Spleen (tissue), 7 donors: ENCODE results near the gene ARID4B.

Experiments used
- POLR2A ChIP-seq, 3 donors: fragments of 450-650 bp; IDR thresholded peaks; one replicate each; pipeline ENCODE4 v1.5.1; 2017; ENCODE audit warnings: antibody characterized with exemption in 3 of 3, mild to moderate bottlenecking in 1 of 3
- POLR2AphosphoS5 ChIP-seq, 3 donors: sonication (generic); formaldehyde crosslinking; IDR thresholded peaks; one replicate each; pipeline ENCODE4 v1.5.1; 2017; ENCODE audit warnings: antibody characterized with exemption in 3 of 3
- TF ChIP-seq, protein P1 (sequence below), 11 experiments: fragments of 200-600 bp in 7 of 11; fragments of 450-650 bp in 4 of 11; sonication (generic) in 4 of 11; IDR thresholded peaks in 8 of 11; conservative IDR thresholded peaks in 3 of 11; 1 replicate in 7 of 11; 2 replicates in 4 of 11; pipeline versions ENCODE4 v1.4.0 to v1.8.0; 2016 to 2021; ENCODE audit warnings: antibody characterized with exemption in 11 of 11, inconsistent platforms in 4 of 11, mild to moderate bottlenecking in 1 of 11
- donor health status: DM: no; HTN: no; CAD: no; lungs with moderate emphysema.
- donor health status: DM: no; HTN: no; CAD: no.
- donor health status: DM: no; HTN: no; CAD: no.

DNA sequence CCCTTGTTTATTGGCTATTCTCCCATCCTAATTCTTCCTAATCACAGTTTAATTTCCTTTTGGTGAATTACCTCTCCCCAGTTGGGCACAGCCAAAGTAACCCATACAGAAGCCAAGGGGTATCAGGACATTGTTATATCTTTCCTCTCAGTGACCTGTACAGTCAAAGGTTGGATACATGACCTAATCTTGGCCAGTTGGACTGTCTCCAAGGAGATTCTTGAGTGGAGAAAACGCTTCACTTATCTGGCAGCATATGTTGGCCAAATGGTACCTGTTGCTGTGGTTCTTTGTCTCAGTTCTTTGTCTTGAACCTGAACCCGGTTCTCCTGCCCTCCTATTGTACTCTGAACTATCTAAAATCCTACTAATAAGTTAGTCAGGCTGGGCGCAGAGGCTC lies 23.9 kb upstream of the ARID4B start:
- TF ChIP-seq, protein P1, sequence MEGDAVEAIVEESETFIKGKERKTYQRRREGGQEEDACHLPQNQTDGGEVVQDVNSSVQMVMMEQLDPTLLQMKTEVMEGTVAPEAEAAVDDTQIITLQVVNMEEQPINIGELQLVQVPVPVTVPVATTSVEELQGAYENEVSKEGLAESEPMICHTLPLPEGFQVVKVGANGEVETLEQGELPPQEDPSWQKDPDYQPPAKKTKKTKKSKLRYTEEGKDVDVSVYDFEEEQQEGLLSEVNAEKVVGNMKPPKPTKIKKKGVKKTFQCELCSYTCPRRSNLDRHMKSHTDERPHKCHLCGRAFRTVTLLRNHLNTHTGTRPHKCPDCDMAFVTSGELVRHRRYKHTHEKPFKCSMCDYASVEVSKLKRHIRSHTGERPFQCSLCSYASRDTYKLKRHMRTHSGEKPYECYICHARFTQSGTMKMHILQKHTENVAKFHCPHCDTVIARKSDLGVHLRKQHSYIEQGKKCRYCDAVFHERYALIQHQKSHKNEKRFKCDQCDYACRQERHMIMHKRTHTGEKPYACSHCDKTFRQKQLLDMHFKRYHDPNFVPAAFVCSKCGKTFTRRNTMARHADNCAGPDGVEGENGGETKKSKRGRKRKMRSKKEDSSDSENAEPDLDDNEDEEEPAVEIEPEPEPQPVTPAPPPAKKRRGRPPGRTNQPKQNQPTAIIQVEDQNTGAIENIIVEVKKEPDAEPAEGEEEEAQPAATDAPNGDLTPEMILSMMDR (IDR thresholded peaks at IDR 0.05 in 8 of 11, conservative IDR thresholded peaks at IDR 0.05 in 3 of 11): no peak
- TF ChIP-seq POLR2A (IDR thresholded peaks at IDR 0.05): no peak
- TF ChIP-seq POLR2AphosphoS5 (IDR thresholded peaks at IDR 0.05): no peak
